GM19099 (cell line): ENCODE results near the gene HERC5.

ENCODE experiments used
- POLR2A ChIP-seq: IDR thresholded peaks from 3 replicates; pipeline ENCODE4 v1.6.1; 2011; ENCODE audit warnings: low read depth; ENCODE audit not compliant: insufficient read length; ENCODE audit errors: extremely low read depth

Gene HERC5

DNA sequence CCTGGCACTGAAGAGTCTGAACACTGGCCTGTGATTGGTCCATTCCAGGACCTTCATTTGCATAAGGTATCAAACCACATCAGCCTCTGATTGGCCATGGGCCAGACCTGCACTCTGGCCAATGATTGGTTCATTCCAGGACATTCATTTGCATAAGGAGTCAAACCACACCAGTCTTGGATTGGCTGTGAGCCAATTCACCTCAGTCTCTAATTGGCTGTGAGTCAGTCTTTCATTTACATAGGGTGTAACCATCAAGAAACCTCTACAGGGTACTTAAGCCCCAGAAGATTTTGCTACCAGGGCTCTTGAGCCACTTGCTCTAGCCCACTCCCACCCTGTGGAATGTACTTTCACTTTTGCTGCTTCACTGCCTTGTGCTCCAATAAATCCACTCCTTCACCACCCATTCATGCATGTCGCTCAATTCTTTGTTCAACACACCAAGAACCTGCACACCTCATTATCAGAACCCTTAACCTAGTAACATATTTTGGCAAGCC, 14.2 kb upstream of the HERC5 start:
- TF ChIP-seq POLR2A: no peak

DNA sequence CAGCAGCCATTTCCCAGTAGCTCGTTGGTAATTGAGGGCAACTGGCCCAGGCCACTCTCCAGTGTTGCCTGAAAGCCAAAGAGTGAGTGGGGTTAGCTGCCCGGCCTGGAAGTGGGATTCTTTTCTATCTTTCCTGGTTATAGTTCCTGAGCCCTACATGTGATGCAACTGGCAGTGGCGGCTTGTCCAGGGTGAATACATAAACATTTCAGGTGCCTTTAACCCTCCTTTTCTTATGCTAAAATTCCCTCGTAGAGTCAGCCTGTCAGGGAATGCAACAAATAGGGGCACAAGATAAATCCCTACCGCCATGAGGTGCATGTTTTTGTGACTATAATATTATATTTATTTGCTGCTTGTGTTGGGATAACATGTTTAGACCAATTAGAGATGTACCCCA, 13.4 kb upstream of the HERC5 start:
- no peak for TF ChIP-seq POLR2A

DNA sequence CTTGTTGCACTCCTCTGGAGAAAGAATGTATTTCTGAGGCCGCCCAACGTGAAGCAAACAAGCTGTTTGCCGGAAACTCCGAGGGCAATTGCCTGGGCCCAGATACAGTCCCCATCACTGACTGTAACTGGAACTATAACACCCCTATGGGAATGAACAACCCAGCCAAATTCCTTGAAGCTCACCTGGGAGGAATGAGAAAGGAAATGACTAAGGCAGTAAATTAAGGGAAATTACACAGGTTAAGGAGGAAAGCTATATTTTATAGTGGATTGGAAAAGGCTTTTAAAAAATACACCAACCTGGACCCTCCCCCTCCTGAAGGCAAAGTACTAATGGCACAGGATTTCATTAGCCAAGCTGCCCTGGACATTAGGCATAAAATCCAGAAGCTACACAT, 11.7 kb upstream of the HERC5 start:
- no peak for TF ChIP-seq POLR2A

DNA sequence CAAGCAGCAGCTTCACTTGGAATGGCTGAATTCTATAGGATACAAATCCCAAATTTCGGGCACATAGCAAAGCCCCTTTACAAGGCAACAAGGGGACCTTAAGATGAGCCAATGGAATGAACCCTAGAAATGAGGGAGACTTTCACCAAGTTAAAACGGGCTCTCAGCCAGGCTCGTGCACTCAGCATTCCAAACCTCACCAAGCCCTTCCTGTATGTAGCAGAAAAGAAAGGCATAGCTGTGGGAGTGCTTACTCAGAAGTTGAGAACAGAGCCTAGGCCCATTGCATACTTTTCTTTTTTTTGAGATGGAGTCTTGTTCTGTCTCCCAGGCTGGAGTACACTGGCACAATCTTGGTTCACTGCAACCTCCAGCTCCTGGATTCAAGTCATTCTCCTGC, 10.8 kb upstream of the HERC5 start:
- TF ChIP-seq POLR2A: no peak

DNA sequence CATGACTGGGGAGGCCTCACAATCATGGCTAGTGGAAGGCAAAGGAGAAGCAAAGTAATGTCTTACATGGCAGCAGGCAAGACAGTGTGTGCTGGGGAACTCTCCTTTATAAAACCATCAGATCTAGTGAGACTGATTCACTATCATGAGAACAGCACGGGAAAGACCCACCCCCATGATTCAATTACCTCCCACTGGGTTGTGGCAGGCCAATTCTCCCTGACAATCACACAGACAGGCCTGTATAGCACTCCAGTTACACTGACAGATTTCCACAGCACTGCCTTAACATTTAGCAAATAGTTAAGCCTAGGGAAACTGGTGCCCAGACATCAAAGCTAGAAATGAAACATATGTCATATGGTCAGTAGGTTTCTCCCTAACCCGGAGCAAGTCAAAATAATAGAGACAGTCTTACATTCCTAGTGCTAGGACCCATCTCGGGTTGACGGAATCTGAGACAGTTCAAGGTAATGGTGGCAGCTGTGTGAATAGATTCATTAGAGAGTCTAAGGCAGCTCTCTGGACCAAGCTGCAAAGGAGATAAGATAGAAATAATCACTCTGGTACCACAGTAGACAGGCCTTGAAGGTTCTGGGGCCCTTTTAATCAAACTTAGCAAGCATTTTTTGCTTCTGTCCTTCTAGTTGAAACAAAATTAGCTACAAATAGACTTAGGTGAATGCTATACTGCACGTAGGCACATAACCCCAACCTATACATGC, 9.4 kb upstream of the HERC5 start:
- TF ChIP-seq POLR2A: no peak

DNA sequence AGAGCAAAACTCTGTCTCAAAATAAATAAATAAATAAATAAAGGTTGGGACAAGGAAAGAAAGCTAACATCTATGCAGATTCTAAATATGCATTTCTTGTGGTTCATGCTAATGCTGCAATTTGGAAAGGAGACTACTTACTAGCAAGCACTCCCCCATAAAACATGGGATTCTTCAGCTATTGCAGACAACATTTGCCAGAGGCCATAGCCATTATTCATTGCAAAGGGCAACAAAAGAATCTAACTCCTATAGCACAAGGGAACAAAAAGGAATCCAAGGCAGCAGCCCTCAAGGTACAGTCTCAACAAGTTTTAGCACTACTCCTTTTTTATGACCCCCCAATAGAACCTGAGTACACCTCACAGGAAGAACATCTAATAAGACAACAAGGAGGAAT, 8.0 kb upstream of the HERC5 start:
- no peak for TF ChIP-seq POLR2A

DNA sequence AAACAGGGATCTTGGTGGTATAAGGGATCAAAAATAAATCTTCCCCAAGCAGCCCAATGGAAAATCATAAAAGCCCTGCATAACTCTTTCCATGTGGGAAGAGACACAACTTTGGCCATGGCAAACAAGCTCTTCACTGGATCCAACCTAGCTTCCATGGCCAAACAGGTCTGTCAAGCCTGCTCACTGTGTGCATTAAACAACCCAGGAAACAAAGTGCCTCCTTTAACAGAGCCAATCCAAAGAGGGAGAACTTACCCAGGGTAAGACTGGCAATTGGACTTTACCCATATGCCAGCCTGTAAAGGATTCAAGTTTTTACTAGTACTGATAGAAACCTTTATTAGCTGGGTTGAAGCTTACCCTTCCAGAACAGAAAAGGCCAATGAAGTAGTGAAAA, 7.6 kb upstream of the HERC5 start:
- TF ChIP-seq POLR2A: no peak

DNA sequence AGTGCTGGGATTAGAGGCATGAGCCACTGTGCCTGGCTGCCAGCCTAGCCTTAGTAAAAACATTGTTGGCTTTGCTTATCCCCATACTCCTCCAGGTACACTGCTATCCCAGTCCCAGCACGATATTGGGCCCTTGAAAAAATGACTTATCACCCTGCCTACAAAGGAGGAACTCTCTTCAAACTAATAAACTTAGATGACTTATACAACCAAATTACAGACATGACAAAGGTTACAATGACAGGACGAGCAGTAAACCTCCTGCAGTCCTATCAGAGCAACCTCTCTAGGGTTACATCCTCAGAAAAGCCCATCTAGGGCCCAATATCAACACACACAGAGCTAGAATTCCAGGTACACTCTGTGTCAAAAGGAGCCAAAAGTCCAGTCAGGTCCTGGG, 5.7 kb upstream of the HERC5 start:
- TF ChIP-seq POLR2A: no peak

DNA sequence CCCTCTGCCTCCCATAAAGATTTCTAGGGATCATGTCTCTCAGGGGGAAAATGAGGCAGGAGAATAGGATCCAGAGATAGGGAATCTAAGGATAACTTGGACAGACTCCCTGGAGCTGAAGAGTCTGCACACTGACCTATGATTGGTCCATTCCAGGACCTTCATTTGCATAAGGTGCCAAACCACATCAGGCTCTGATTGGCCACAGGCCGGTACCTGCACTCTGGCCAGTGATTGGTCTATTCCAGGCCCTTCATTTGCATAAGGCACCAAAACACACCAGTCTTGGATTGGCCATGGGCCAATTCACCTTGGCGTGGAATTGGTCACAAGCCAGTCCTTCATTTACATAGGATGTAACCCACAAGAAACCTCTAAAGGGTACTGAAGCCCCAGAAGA, 4.0 kb upstream of the HERC5 start:
- no peak for TF ChIP-seq POLR2A

DNA sequence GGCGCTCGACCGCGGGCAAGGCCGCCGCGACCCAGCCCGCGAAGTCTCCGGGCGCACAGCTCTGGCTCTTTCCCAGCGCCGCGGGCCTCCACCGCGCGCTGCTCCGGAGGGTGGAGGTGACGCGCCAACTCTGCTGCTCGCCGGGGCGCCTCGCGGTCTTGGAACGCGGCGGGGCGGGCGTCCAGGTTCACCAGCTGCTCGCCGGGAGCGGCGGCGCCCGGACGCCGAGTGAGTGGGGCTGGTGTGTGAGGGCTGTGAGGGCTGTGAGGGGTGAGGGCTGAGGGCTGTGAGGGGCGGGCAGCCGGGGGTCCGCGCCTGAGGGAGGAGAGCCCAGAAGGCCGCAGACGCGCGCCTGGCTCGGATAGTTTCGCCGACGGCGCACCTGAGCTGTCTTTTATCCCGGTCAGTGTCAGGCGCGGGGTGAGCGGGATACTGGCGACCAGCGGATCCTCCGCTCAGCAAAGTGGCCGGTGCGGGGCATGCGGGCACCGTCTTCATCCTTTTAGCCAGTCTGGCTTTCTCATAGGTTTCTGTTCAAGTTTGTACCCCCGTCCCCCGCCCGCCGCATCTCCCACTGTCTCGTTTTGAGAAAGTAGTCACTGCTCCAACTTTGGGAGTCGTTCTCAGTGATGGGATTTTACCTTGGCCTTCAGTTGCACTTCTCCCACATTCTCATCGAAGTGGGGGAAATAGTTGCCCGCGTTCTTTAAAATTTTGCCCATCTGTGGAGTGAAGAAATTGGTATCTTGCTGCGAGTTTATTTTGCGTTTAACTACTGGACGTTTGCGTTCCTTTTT, 586 bp downstream of the HERC5 start:
- TF ChIP-seq POLR2A: no peak

DNA sequence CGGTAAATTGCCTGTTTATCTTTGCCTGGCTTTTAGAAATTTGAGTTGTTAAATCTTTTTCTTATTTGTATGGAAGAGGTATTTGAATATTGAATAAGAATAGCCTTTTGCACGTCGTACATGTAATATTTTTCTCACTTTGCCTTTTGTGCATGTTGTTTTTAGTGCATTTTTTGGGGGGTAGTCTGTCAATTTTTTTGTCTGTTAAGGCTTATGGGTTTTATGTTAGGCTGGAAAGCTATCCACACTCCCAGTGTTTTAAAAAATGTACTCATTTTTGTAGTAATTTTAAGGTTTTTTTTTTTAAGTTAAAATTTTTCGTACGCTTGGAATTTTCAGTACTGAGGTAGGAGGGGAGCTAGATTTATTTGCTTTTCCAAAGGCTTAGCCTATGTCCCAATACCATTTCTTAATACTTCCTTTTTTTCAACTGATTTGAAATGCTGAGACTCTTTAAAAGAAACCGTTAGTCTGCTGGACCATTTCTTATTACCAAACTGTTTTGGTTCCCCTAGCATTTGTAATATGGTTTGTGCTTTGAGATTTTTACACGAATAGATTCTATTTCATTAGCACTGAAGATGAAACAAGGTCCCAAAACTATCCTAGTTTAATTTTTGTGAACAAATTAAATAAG, 1.3 kb downstream of the HERC5 start:
- no peak for TF ChIP-seq POLR2A

DNA sequence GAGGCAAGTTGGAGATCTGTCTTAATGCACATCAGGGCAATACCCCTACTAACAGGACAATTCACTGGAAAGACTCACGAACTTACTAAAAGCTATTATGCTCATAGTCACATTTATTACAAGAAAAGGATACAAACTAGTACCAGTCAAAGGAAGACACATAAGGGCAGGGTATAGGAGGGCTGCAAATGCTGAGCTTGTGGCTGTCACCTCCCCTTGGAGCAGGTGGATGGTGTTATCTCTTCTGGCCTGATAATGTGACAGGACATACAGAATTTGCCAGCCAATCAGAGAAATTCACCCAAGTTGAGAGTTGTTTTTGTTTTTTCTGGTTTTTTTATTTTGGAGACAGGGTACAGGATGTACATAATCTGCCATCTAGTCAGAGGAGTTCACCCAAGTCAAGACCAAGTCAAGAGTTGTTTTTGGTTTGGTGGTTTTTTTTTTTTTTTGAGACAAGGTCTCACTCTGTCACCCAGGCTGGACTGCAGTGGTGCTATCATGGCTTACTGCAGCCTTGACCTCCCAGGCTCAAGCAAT, 8.8 kb downstream of the HERC5 start:
- TF ChIP-seq POLR2A: no peak

DNA sequence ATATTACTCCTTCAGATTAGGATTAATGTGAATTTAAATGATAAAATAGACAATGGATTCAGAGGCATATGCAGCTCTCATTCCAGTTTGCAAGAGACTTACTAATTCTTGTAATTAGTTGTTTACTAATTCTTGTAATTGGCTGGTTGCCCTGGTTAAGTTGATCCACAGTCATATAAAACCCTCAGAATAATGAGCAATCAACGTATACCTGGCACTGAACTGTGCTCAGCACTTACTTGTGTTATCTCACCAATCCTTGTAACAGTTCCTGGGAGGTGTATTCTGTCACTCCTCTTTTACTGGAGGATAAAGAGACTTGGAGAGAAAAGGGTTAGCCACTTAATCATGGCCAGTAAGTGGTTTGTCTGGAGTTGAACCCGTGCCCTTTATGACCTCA, 10.5 kb downstream of the HERC5 start:
- TF ChIP-seq POLR2A: no peak

DNA sequence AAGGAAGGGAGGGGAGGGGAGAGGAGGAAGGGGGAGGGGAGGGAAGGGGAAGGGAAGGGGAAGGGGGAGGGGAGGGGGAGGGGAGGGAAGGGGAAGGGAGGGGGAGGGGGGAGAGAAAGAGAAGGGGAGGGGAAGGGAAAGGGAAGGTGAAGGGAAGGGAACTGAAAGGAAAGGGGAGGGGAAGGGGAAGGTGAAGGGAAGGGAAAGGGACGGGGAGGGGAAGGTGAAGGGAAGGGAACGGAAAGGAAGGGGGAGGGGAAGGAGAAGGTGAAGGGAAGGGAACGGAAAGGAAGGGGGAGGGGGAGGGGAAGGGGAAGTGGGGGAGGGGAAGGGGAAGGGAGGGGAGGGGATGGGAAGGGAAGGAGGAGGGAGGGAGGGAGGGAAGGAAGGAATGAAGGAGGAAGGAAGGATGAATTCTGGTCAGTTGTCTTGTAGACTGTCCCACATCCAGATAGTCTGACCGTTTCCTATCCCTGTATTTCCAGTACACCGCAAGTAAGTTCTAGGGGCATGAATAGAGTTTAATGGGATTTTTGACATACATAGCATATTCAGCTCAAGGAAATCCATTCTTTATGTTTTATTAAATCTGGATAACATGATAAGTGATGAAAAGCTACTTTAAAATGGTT, 20.4 kb downstream of the HERC5 start:
- no peak for TF ChIP-seq POLR2A

DNA sequence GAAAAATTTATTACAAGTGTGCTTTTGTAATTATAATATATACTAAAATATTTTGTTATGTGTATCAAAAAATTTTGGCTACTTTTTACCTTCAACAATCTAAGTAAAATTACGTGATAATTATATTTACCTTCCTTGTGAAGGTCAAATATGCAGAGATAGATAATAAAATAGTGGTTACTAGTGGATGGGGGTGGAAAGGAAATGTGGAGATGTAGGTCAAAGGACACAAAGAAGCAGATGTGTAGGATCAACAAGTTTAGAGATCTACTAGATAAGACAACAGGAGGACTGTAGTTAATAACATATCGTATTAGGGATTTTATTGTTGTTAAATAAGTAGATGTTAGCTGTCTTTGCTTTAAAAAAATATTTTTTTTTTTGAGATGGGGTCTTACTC, 21.3 kb downstream of the HERC5 start:
- no peak for TF ChIP-seq POLR2A

DNA sequence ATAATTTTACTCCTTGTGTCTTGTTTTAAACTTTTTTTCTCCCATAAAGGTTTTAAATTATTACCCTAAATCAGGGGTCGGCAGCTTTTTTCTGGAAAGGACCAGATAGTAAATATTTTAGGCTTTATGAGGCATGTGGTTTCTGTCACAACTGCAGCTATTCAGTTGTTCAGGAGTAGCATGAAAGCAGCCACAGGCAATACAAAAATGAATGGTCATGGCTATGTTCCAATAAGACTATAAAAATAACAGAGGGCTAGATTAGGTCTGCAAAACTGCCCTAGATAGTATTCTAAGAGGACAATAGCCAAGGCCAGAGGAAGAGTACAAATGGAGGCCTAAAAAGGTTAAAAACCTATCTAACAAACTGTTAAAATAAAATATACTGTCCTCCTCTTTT, 24.6 kb downstream of the HERC5 start:
- no peak for TF ChIP-seq POLR2A
